Activated naive CD4-positive, alpha-beta T cell (primary cell): ENCODE data around the gene DOK6.
"Not testable (repeated sequence)": the region's sequence is repeated elsewhere in the genome, so short reads cannot be mapped to it uniquely, and the experiment has no call there.

ENCODE experiments used
- DNase-seq, 4 experiments: peaks; one replicate each; lab custom pipeline; 2025; lab: John Stamatoyannopoulos, UW

Gene DOK6

GRCh38 chr18:69400253-69400975 lies at the start of gene DOK6:
DOK6 (plus strand) TSS chr18:69400888.
- DNase-seq = no peak

GRCh38 chr18:69353023-69353422 lies 47.7 kb upstream of the DOK6 start:
- DNase-seq = no peak

- DNase-seq = no peak
Observed at GRCh38 chr18:69357590-69357989, 43.1 kb upstream of the DOK6 start.

- no peak for DNase-seq
Observed at GRCh38 chr18:69358212-69358895, 42.3 kb upstream of the DOK6 start.

GRCh38 chr18:69359768-69360167 lies 40.9 kb upstream of the DOK6 start:
- not testable (repeated sequence) for DNase-seq

- no peak for DNase-seq
Observed at GRCh38 chr18:69364930-69365329, 35.8 kb upstream of the DOK6 start.

GRCh38 chr18:69365658-69366057 lies 35.0 kb upstream of the DOK6 start:
- no peak for DNase-seq

GRCh38 chr18:69367104-69367503 lies 33.6 kb upstream of the DOK6 start:
- no peak for DNase-seq

- DNase-seq = no peak
Observed at GRCh38 chr18:69371729-69372128, 29.0 kb upstream of the DOK6 start.

- DNase-seq = no peak
Observed at GRCh38 chr18:69380324-69380723, 20.4 kb upstream of the DOK6 start.

GRCh38 chr18:69383186-69383585 lies 17.5 kb upstream of the DOK6 start:
- DNase-seq = no peak

- DNase-seq = no peak
Observed at GRCh38 chr18:69387186-69387585, 13.5 kb upstream of the DOK6 start.

GRCh38 chr18:69388222-69388621 lies 12.5 kb upstream of the DOK6 start:
- DNase-seq = no peak

GRCh38 chr18:69397096-69397495 lies 3.6 kb upstream of the DOK6 start:
- DNase-seq = no peak

- DNase-seq = no peak
Observed at GRCh38 chr18:69399253-69399652, 1.4 kb upstream of the DOK6 start.

GRCh38 chr18:69400976-69401225 lies 213 bp downstream of the DOK6 start:
- no peak for DNase-seq

- no peak for DNase-seq
Observed at GRCh38 chr18:69401226-69401971, 711 bp downstream of the DOK6 start.

- no peak for DNase-seq
Observed at GRCh38 chr18:69401972-69402532, 1.4 kb downstream of the DOK6 start.

GRCh38 chr18:69402533-69402989 lies 1.9 kb downstream of the DOK6 start:
- no peak for DNase-seq

GRCh38 chr18:69408522-69408921 lies 7.8 kb downstream of the DOK6 start:
- no peak for DNase-seq

GRCh38 chr18:69411199-69411598 lies 10.5 kb downstream of the DOK6 start:
- DNase-seq = no peak

GRCh38 chr18:69414184-69414583 lies 13.5 kb downstream of the DOK6 start:
- DNase-seq = no peak

GRCh38 chr18:69432847-69433246 lies 32.2 kb downstream of the DOK6 start:
- DNase-seq = no peak
